CD4-positive, alpha-beta T cell treated with Interferon alpha-2 for 1 hour (primary cell): ENCODE data around the gene UACA.
A peak's percentile ranks its signal among the peaks of the same experiment; 100 is the strongest.
"Not testable (repeated sequence)": the region's sequence is repeated elsewhere in the genome, so short reads cannot be mapped to it uniquely, and the experiment has no call there.

ENCODE experiments used
- DNase-seq, 2 donors: peaks; one replicate each; pipeline ENCODE4 v3.0.0-alpha.2; 2020 to 2022

Gene UACA

GRCh38 chr15:70763120-70763949 lies at the start of gene UACA:
TSS of gene UACA (minus strand) at chr15:70763558. CDS start at chr15:70763407, 151 bp downstream.
- peak; percentile 68 to 75 for DNase-seq

GRCh38 chr15:70812827-70813364 lies 49.5 kb upstream of the UACA start:
- no peak for DNase-seq

DNA sequence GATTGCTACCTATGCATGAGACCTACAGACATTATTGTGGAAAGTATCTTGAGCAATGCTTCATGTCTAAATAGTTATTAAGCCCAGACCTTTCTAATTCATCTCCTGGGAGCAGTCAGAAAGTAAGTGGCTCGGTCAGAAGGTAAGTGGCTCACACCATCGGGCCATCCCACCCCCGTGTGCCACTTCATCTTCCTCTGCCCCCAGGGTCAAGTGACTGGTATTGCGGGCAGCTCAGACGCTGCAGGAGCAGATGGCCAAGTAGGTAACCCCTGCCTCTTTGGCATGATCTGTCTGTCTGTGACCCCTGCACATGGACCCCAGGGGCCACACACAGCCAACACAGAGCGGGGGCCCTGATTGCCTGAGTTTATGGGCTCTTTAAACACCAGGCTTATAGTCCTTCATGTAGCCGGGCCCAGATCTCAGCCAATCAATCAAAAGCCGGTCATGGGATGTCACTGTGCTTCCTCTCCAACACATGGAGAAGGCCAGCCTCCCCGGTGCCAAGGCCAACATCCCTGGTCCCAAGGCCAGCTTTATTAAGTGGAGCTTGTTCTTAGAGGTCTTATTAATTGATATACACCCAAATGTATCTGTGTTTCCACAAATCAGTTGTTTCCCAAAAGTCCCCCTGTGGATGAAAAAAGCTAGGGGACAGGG lies 47.7 kb upstream of the UACA start:
- DNase-seq: no peak

GRCh38 chr15:70806992-70807712 lies 43.8 kb upstream of the UACA start:
- peak in 1 of 2 donors; percentile 11 for DNase-seq

DNA sequence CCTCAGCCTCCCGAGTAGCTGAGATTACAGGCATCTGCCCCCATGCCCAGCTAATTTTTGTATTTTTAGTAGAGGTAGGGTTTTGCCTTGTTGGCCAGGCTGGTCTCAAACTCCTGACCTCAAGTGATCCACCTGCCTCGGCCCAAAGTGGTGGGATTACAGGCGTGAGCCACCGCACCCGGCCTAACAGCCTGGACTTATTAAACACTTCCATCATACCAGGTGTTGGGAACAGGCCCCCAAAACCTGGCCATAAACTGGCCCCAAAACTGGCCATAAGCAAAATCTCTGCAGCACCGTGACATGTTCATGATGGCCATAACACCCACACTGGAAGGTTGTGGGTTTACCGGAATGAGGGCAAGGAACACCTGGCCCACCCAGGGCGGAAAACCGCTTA lies 41.0 kb upstream of the UACA start:
- not testable (repeated sequence) for DNase-seq

DNA sequence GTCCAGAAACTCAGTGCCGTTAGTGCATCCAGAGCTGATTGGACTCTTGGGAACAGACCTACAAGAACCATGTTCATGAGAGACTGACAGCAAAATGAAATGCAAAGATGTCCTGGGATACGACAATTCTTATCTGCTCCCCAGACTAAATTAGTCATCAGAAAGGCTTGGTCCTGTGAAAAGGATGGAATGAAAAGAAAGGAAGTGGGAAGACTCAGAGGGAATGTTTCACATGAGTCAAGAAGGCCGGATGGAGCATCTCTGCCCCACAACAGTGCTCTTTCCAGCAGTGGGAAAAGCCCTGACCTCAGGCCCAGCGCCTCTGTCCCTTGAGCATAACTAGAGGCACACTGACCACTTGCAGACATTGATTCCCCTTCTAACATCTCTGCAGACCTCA lies 39.3 kb upstream of the UACA start:
- no peak for DNase-seq

DNA sequence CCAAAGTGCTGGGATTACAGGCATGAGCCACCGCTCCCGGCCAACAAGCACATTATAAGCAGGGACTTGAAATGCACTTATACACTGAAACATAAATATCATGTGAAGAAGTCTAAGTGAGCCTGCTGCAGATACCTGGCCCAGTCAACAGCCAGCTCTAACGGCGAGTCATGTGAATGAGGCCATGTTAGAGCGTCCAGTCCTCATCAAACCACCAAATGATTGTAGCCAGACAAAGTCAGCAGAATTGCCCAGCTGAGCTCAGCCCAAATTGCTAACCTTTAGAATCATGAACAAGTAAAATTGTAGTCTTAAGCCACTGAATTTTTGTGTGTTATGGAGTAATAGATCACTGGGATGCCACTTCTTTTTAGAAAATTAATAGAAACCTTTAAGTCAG lies 37.8 kb upstream of the UACA start:
- DNase-seq: no peak

- DNase-seq: no peak
These were observed 36.5 kb upstream of the UACA start for GRCh38 chr15:70799667-70800450.

- no peak for DNase-seq
These were observed 34.1 kb upstream of the UACA start for GRCh38 chr15:70797464-70797863.

DNA sequence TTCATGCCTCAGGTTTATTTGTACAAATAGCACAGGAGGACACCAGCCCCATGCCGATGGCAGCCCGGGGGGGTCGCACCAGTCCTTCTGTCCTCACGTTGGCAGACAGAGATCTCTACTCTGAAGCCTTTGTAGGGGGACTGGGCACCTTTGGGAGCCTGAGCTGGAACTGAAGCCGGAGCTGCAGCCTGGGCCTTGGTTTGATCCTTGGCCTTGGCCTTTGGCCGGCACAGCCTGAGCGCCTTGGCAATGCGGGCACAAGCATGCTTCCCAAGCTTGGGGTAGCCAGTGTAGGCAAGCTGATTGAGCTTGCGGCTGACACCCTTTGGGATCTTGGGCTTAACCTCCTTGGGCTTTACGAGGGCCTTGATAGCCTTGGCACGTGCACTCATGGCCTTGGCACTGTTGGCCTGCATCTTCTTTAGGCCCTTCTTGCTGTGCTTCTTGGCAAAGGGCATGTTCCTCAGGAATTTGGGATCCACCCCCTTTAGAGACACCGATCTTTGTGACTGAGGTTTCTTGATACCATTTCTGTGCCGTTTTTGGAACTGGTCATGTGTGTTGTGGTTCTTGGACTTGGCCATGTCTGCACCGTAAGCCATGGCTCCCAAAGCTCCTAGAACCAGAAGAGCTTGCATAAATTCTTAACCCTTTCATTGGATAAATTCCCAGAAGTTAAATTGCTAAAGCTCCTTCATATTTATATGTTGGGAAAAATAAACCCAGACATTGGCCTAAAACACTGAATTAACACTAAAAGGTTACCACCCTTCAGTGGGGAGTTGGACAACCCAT lies 33.4 kb upstream of the UACA start:
- DNase-seq: no peak

DNA sequence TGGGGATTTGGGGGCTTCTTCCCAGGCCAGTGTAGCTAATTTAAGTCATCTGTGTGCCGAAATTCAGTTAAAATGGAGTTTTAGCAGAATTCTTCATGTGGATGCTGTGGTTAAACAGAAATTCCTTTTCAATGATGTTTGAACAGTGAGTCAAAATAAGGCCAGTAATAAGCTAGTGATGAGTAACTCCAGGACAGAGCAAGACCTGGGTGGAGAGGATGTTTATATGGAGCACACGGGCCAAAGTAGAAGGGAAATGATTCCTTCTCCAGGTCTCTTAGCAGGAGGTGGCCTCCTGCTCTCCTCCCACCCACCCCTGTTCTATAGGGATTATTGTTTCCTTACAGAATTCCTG lies 31.9 kb upstream of the UACA start:
- no peak for DNase-seq

GRCh38 chr15:70794596-70795310 lies 31.4 kb upstream of the UACA start:
- DNase-seq: no peak

DNA sequence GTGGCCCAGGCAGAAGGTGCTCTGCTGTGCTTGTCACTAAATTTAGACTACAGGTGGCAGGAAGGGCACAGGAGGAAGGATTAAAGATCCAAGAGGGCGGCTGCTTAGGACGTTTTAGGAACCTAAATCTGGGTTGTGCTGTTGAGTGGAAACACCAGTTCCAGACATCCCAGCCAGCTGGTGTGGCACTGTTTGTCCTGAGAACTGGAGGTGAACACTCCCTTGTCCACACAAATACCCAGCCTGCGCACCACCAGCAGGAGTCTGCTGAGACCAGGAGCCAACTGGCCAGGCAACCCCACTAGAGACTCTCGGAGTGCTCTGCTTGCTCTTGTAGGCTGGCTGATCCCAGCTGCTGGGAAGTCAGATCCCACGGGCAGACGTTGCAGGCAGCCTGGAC lies 30.3 kb upstream of the UACA start:
- no peak for DNase-seq

- DNase-seq: no peak
These were observed 28.8 kb upstream of the UACA start for GRCh38 chr15:70792171-70792573.

- no peak for DNase-seq
These were observed 27.9 kb upstream of the UACA start for GRCh38 chr15:70791259-70791658.

DNA sequence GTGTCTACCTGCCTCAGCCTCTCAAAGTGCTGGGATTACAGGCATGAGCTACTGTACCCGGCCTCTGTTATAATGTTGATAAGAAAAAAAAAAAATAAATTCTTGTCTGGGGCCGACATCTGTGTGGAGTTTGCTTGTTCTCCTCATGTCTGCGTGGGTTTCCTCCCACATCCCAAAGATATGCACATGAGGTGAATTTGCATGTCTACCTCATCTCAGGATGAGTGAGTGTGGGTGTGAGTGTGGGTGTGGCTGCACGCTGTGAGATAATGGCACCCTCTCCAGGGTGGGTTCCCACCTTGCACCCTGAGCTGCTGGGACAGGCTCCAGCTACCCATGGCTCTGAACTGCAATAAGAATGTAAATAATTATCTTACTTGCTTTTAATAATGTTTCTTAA lies 25.9 kb upstream of the UACA start:
- DNase-seq: no peak

- no peak for DNase-seq
These were observed 25.0 kb upstream of the UACA start for GRCh38 chr15:70788114-70789049.

- no peak for DNase-seq
These were observed 23.6 kb upstream of the UACA start for GRCh38 chr15:70786996-70787395.

DNA sequence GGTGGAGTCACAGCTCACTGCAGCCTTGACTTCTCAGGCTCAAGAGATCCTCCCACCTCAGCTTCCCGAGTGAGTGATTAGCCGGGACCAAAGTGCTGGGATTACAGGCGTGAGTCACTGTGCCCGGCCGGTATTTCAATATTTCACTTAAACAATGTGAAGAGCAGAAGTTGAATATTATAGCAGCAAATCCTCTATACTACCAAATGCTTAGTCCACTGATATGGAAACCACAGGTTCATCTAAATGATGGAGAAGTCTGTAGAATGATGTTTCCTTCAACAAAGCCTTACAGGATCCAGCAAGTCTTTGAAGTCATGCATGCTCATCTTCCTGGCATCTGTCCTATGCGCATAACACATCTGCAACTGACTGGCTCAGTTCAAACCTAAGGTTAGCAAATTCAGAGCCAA lies 20.3 kb upstream of the UACA start:
- DNase-seq: no peak

GRCh38 chr15:70783041-70783440 lies 19.7 kb upstream of the UACA start:
- DNase-seq: no peak
